GM12878 (cell line): ENCODE measurements around the gene NF1. TPM values are rescaled to one million over a fixed set of nuclear protein-coding genes. Genes with fewer than 3 reads are reported as not detected.

Experiments used
- ATAC-seq: fragments of 200-7000 bp; cut with Tn5 transposase; 3 replicates; pipeline ENCODE4 v1.9.1; 2020; ENCODE audit warnings: mild to moderate bottlenecking, moderate library complexity
- Bru-seq: library from RNA; stranded (reverse); fragments of 400-500 nt; gene quantifications from one replicate; lab custom pipeline; 2021; lab: Mats Ljungman, UMichigan
- BruChase-seq, 2 experiments: library from RNA; stranded (reverse); fragments of 400-500 nt; gene quantifications; one replicate each; lab custom pipeline; 2021; lab: Mats Ljungman, UMichigan
- BruUV-seq: library from RNA; stranded (reverse); fragments of 400-500 nt; replicated peaks from 2 replicates; lab custom pipeline; 2021; lab: Mats Ljungman, UMichigan
- CTCF ChIA-PET: fragments of 300-600 bp; sonication (Branson Sonifier 250); formaldehyde crosslinking; extraction: SDS; loops from one replicate; lab custom pipeline; 2021; ENCODE audit warnings: inconsistent platforms; lab: Yijun Ruan, JAX
- POLR2A ChIA-PET: fragments of 350-600 bp; formaldehyde crosslinking; extraction: SDS; loops from one replicate; lab custom pipeline; 2021; ENCODE audit warnings: inconsistent platforms; lab: Charles Lee
- RAD21 ChIA-PET: fragments of 300-600 bp; sonication (Branson Sonifier 250); formaldehyde crosslinking; loops from one replicate; lab custom pipeline; 2023; ENCODE audit warnings: antibody characterized with exemption; ENCODE audit not compliant: unreplicated experiment; lab: Charles Lee
- SMC1A ChIA-PET: fragments of 300-600 bp; sonication (Branson Sonifier 250); formaldehyde crosslinking; loops from one replicate; lab custom pipeline; 2023; ENCODE audit not compliant: unreplicated experiment, uncharacterized antibody; lab: Charles Lee
- DNase-seq: peaks from one replicate; pipeline ENCODE4 v3.0.0-alpha.2; 2011; ENCODE audit warnings: low read depth, low spot score
- FAIRE-seq: peaks from 3 replicates; lab custom pipeline; 2011; peaks lifted over from hg19 to GRCh38; lab: Jason Lieb, UNC
- H2AFZ ChIP-seq: 2 replicates; pipeline ENCODE4 v1.6.0; 2011; ENCODE audit warnings: low read depth, low read length, control low read depth; ENCODE audit not compliant: control insufficient read depth
- H3K27ac ChIP-seq: 2 replicates; pipeline ENCODE4 v1.5.1; 2011; ENCODE audit warnings: control low read depth; ENCODE audit not compliant: control insufficient read depth, insufficient read depth
- H3K27me3 ChIP-seq, 2 experiments: replicated peaks in 1 of 2; 2 replicates each; pipeline versions ENCODE4 v1.6.0 to v1.6.1; 2011; ENCODE audit warnings: low read length in 1 of 2; ENCODE audit not compliant: control insufficient read depth in 2 of 2, insufficient read depth in 2 of 2
- H3K36me3 ChIP-seq, 2 experiments: 2 replicates each; pipeline ENCODE4 v1.5.1; 2011; ENCODE audit warnings: low read length in 1 of 2; ENCODE audit not compliant: control insufficient read depth in 2 of 2, insufficient read depth in 2 of 2
- H3K4me1 ChIP-seq: 2 replicates; pipeline ENCODE4 v1.6.1; 2011; ENCODE audit warnings: mild to moderate bottlenecking, low read length, moderate library complexity, mixed read lengths; ENCODE audit not compliant: control insufficient read depth, insufficient read depth
- H3K4me2 ChIP-seq: 2 replicates; pipeline ENCODE4 v1.6.0; 2011; ENCODE audit warnings: control low read depth; ENCODE audit not compliant: control insufficient read depth, insufficient read depth
- H3K4me3 ChIP-seq: fragments of 200-600 bp; sonication (generic); 2 replicates; pipeline ENCODE4 v1.5.1; 2016
- H3K79me2 ChIP-seq: 2 replicates; pipeline ENCODE4 v1.6.0; 2011; ENCODE audit warnings: low read length; ENCODE audit not compliant: control insufficient read depth, insufficient read depth
- H3K9ac ChIP-seq: 2 replicates; pipeline ENCODE4 v1.8.0; 2011; ENCODE audit warnings: low read length, control low read depth, mixed read lengths; ENCODE audit not compliant: control insufficient read depth, insufficient read depth
- H3K9me3 ChIP-seq: replicated peaks from 3 replicates; pipeline ENCODE4 v1.5.1; 2011; ENCODE audit warnings: mild to moderate bottlenecking, low read length; ENCODE audit not compliant: control insufficient read depth, insufficient read depth
- H4K20me1 ChIP-seq: 2 replicates; pipeline ENCODE4 v1.6.0; 2011; ENCODE audit not compliant: control insufficient read depth, insufficient read depth
- ATF7 ChIP-seq: fragments of 450-650 bp; IDR thresholded peaks from 2 replicates; pipeline ENCODE4 v1.6.1; 2016; ENCODE audit warnings: low read depth, mild to moderate bottlenecking
- BMI1 ChIP-seq: fragments of 450-650 bp; IDR thresholded peaks from 2 replicates; pipeline ENCODE4 v1.6.1; 2016; ENCODE audit warnings: mild to moderate bottlenecking, moderate library complexity, borderline replicate concordance
- CHD1 ChIP-seq: IDR thresholded peaks from 2 replicates; pipeline ENCODE4 v1.6.1; 2012; ENCODE audit warnings: low read depth, low read length, improper control_type of control experiment
- CUX1 ChIP-seq: IDR thresholded peaks from 2 replicates; pipeline ENCODE4 v1.6.1; 2012; ENCODE audit warnings: improper control_type of control experiment, low read depth, low read length; ENCODE audit not compliant: insufficient replicate concordance
- EED ChIP-seq: sonication (generic); IDR thresholded peaks from 2 replicates; pipeline ENCODE4 v1.6.1; 2016; ENCODE audit warnings: antibody characterized with exemption, low read depth
- ELK1 ChIP-seq: IDR thresholded peaks from 2 replicates; pipeline ENCODE4 v1.6.1; 2012; ENCODE audit warnings: low read depth, low read length, improper control_type of control experiment
- EZH2 ChIP-seq: IDR thresholded peaks from 2 replicates; pipeline ENCODE4 v1.6.1; 2012; ENCODE audit warnings: low read depth, mild to moderate bottlenecking, control low read depth, inconsistent platforms, low read length, borderline replicate concordance; ENCODE audit not compliant: control insufficient read depth
- MAX ChIP-seq: IDR thresholded peaks from 2 replicates; pipeline ENCODE4 v1.6.1; 2012; ENCODE audit warnings: low read depth, low read length, improper control_type of control experiment
- NRF1 ChIP-seq: conservative IDR thresholded peaks from 2 replicates; pipeline ENCODE4 v1.6.1; 2011; ENCODE audit warnings: mild to moderate bottlenecking, low read depth, low read length, improper control_type of control experiment
- PAX5 ChIP-seq: IDR thresholded peaks from 2 replicates; pipeline ENCODE4 v1.6.1; 2011; ENCODE audit warnings: low read depth, low read length, borderline replicate concordance
- SREBF2 ChIP-seq: IDR thresholded peaks from 2 replicates; pipeline ENCODE4 v1.6.1; 2012; ENCODE audit warnings: mild to moderate bottlenecking, low read length
- TAF1 ChIP-seq: IDR thresholded peaks from 2 replicates; pipeline ENCODE4 v1.6.1; 2011; ENCODE audit warnings: mild to moderate bottlenecking, low read depth, low read length, borderline replicate concordance
- WGBS: methylation state at CpG from one replicate; pipeline ENCODE4 v1.1.6; 2016; ENCODE audit warnings: low lambda C conversion rate; ENCODE audit not compliant: insufficient replicate concordance, insufficient coverage; ENCODE audit errors: missing lambda C conversion rate; 5-methylcytosine and 5-hydroxymethylcytosine counted together
- in situ Hi-C: fragments of 300-500 bp; cut with MboI; formaldehyde crosslinking; loops from 9 replicates; pipeline ENCODE4 v1.14.3; 2018; ENCODE audit warnings: mixed read lengths
- intact Hi-C: fragments of 100-400 bp; cut with micrococcal nuclease; formaldehyde crosslinking; loops from one replicate; pipeline ENCODE4 v1.14.2; 2022; ENCODE audit not compliant: unreplicated experiment
- long read RNA-seq, 2 experiments: library from polyadenylated mRNA; unstranded; transcript quantifications; one replicate each; pipeline ENCODE4 v2.0.0, GENCODE V29; 2019 to 2020
- polyA minus RNA-seq, 3 experiments: library from RNA; depleted of rRNA, polyadenylated mRNA; stranded (reverse); fragments of >200 nt; gene quantifications; 2 replicates each; pipeline ENCODE4 v1.2.3, GENCODE V29; 2011
- polyA plus RNA-seq, 11 experiments: library from polyadenylated mRNA; depleted of rRNA in 4 of 11; unstranded in 6 of 11; stranded (reverse) in 5 of 11; fragments of >200 nt; fragmentation: Nextera tagmentation in 4 of 11; fragmentation: Illumina TruSeq in 1 of 11; extraction: Ambion mirVana in 4 of 11; extraction: Trizol in 1 of 11; gene quantifications; 1 replicate in 1 of 11; 2 replicates in 10 of 11; pipeline versions ENCODE4 v1.2.1 to v1.2.3, GENCODE V29; 2011 to 2016; ENCODE audit warnings: inconsistent platforms in 2 of 11, missing spikeins in 2 of 11, low read depth in 1 of 11
- total RNA-seq, 4 experiments: library from RNA; depleted of rRNA in 3 of 4; stranded (reverse); fragments of >200 nt in 3 of 4; fragmentation: Illumina TruSeq in 1 of 4; extraction: Trizol in 1 of 4; gene quantifications; 2 replicates each; pipeline versions ENCODE4 v1.2.1 to v1.2.3, GENCODE V29; 2013 to 2021

NF1 gene
- 318 and 328 TPM in 2 replicates for total RNA-seq (2013; cell fraction: nucleolus; rRNA removed)
- 22.3 and 24.6 TPM in 2 replicates for total RNA-seq (2014; rRNA removed)
- 21.9 and 22.9 TPM in 2 replicates for total RNA-seq (2014; rRNA removed; fragmentation: Illumina TruSeq; extraction: Trizol)
- 26.3 and 29.4 TPM in 2 replicates for total RNA-seq (2021)
- polyA plus RNA-seq (2011; ENCODE audit: low read depth) = 9.3 TPM
- polyA plus RNA-seq (2011; rRNA removed) = 31.8 and 34.0 TPM in 2 replicates
- polyA plus RNA-seq (2011; cell fraction: cytosol; rRNA removed) = 22.8 and 26.9 TPM in 2 replicates
- polyA plus RNA-seq (2011; cell fraction: nucleus; rRNA removed) = 35.4 and 43.3 TPM in 2 replicates
- polyA plus RNA-seq (2012) = 11.5 and 12.8 TPM in 2 replicates
- 23.1 and 32.3 TPM in 2 replicates for polyA plus RNA-seq (2014; fragmentation: Illumina TruSeq; extraction: Trizol)
- 1 to 10 TPM; 2.5 to 5.6 TPM for polyA plus RNA-seq (2014; fragmentation: Nextera tagmentation; extraction: Ambion mirVana)
- 9.6 and 11.3 TPM in 2 replicates for polyA plus RNA-seq (2014; rRNA removed)
- polyA plus RNA-seq (2016; fragmentation: Nextera tagmentation; extraction: Ambion mirVana) = 1 to 10 TPM; 4.3 to 4.7 TPM
- polyA minus RNA-seq (2011; rRNA and poly(A)+ RNA removed) = 125 and 147 TPM in 2 replicates
- polyA minus RNA-seq (2011; cell fraction: cytosol; rRNA and poly(A)+ RNA removed) = 40.0 and 54.0 TPM in 2 replicates
- 101 and 142 TPM in 2 replicates for polyA minus RNA-seq (2011; cell fraction: nucleus; rRNA and poly(A)+ RNA removed)
- Bru-seq, nascent RNA = percentile 79 among the genes with signal in this experiment
- BruChase-seq, experiment 1, labeled RNA remaining after a 6-hour chase = percentile 84 among the genes with signal in this experiment
- BruChase-seq, experiment 2, labeled RNA remaining after a 2-hour chase = percentile 83 among the genes with signal in this experiment
- long read RNA-seq, experiment 1, partial matches to known transcripts = 1 of 4 reads
- long read RNA-seq, experiment 1, other reads (novel, unspliced or antisense) = 3 of 4 reads
- long read RNA-seq, experiment 2, partial matches to known transcripts = 7 of 32 reads
- long read RNA-seq, experiment 2, other reads (novel, unspliced or antisense) = 25 of 32 reads

- no TSS peak for BruUV-seq
- RAD21 ChIA-PET = interaction anchor here (0.9 to 1.1 kb wide), 2 partner anchors 87 to 121 kb away, joined by 3 to 4 read pairs; no protein-coding TSS in a partner anchor
- peak; percentile 93 for FAIRE-seq
- H3K9me3 ChIP-seq = no peaks in the 10 kb centered on the region
- POLR2A ChIA-PET = interaction anchor here (0.5 to 1.6 kb wide), 4 partner anchors 46 to 149 kb away, joined by 3 to 4 read pairs (median 3); no protein-coding TSS in a partner anchor
- peak within 1 kb of the TSS; percentile 76 for H3K27ac ChIP-seq
- no peaks in the 10 kb centered on the region for H3K27me3 ChIP-seq
- peak; percentile 88 for ATAC-seq
- SMC1A ChIA-PET = interaction anchor here (1.0 to 1.6 kb wide), 3 partner anchors 12 to 122 kb away, joined by 3 to 4 read pairs (median 3); no protein-coding TSS in a partner anchor
- intact Hi-C loops (loop anchor here (5.0 kb wide), 1 partner anchor 118 kb away; no protein-coding TSS in a partner anchor), in situ Hi-C loops (no loop called here)
- H3K4me1 ChIP-seq = no peaks in the 10 kb centered on the region
- peaks cover 31% of the 10 kb centered on the region for H3K79me2 ChIP-seq
- H2AFZ ChIP-seq = peak within 1 kb of the TSS; percentile 61
- CTCF ChIA-PET = interaction anchor here (0.6 to 2.3 kb wide), 2 partner anchors 45 to 121 kb away, joined by 3 to 10 read pairs; no protein-coding TSS in a partner anchor
- peak; percentile 63 for DNase-seq
- peak within 1 kb of the TSS; percentile 83 for H3K9ac ChIP-seq
- H3K4me3 ChIP-seq = peak within 1 kb of the TSS; percentile 100
- WGBS = 0% methylated on average over 17 of the region's 45 CpGs
- H3K36me3 ChIP-seq = no peaks in the 10 kb centered on the region
- H4K20me1 ChIP-seq = no peaks in the 10 kb centered on the region
- peak within 1 kb of the TSS; percentile 87 for H3K4me2 ChIP-seq
- TF ChIP-seq ELK1 (peak; percentile 90), EZH2 (no peak), CUX1 (no peak), BMI1 (no peak), MAX (no peak), TAF1 (peak; percentile 78), EED (peak; percentile 85), SREBF2 (no peak), ATF7 (peak; percentile 100), PAX5 (no peak), NRF1 (peak; percentile 93), CHD1 (0 out of 2 replicates have a peak, but pooled peaks have one; percentile 19)
These were observed at the start of gene NF1 for GRCh38 chr17:31094600-31095235. Gene NF1, plus strand, starts transcription at chr17:31094977. Its CDS starts 333 bp downstream, at chr17:31095310.
